Smooth muscle cell (in vitro differentiated cells): ENCODE results near the gene RNF123. TPM values are rescaled to one million over a fixed set of nuclear protein-coding genes. Genes with fewer than 3 reads are reported as not detected.
"Not testable (repeated sequence)": the region's sequence is repeated elsewhere in the genome, so short reads cannot be mapped to it uniquely, and the experiment has no call there.

Source experiments
- DNase-seq: peaks from one replicate; lab custom pipeline; 2025; ENCODE audit not compliant: unreplicated experiment; lab: John Stamatoyannopoulos, UW
- H2AFZ ChIP-seq: fragments of 200-600 bp; sonication (generic); 2 replicates; pipeline ENCODE4 v1.6.0; 2016; ENCODE audit warnings: antibody characterized with exemption, low read depth, mild to moderate bottlenecking
- H3F3A ChIP-seq: fragments of 200-600 bp; sonication (generic); 2 replicates; pipeline ENCODE4 v1.6.0; 2017; ENCODE audit warnings: antibody characterized with exemption, low read depth
- H3K27ac ChIP-seq: fragments of 200-600 bp; sonication (generic); 2 replicates; pipeline ENCODE4 v1.5.1; 2016; ENCODE audit warnings: low read depth, mild to moderate bottlenecking
- H3K27me3 ChIP-seq: fragments of 200-600 bp; sonication (generic); 2 replicates; pipeline ENCODE4 v1.6.1; 2016; ENCODE audit warnings: low read depth, mild to moderate bottlenecking
- H3K36me3 ChIP-seq: fragments of 200-600 bp; sonication (generic); 2 replicates; pipeline ENCODE4 v1.5.1; 2016; ENCODE audit warnings: low read depth
- H3K4me1 ChIP-seq: fragments of 200-600 bp; sonication (generic); 2 replicates; pipeline ENCODE4 v1.5.1; 2016; ENCODE audit warnings: low read depth
- H3K4me2 ChIP-seq: fragments of 200-600 bp; sonication (generic); 2 replicates; pipeline ENCODE4 v1.6.0; 2016; ENCODE audit warnings: mild to moderate bottlenecking
- H3K4me3 ChIP-seq: fragments of 200-600 bp; sonication (generic); 2 replicates; pipeline ENCODE4 v1.5.1; 2016; ENCODE audit warnings: mild to moderate bottlenecking
- H3K79me2 ChIP-seq: fragments of 200-600 bp; sonication (generic); 2 replicates; pipeline ENCODE4 v1.6.0; 2016; ENCODE audit warnings: low read depth, mild to moderate bottlenecking
- H3K9ac ChIP-seq: fragments of 200-600 bp; sonication (generic); 2 replicates; pipeline ENCODE4 v1.6.0; 2016; ENCODE audit warnings: low read depth
- H3K9me3 ChIP-seq: fragments of 200-600 bp; sonication (generic); replicated peaks from 2 replicates; pipeline ENCODE4 v1.5.1; 2016; ENCODE audit warnings: low read depth
- H4K20me1 ChIP-seq: fragments of 200-600 bp; sonication (generic); 2 replicates; pipeline ENCODE4 v1.6.0; 2016; ENCODE audit warnings: low read depth
- WGBS: methylation state at CpG from one replicate; pipeline ENCODE4 v1.1.7; 2016; ENCODE audit warnings: low lambda C conversion rate; 5-methylcytosine and 5-hydroxymethylcytosine counted together
- polyA plus RNA-seq: library from polyadenylated mRNA; unstranded; fragments of >200 nt; fragmentation: Nextera tagmentation; extraction: Ambion mirVana; gene quantifications from 2 replicates; pipeline ENCODE4 v1.2.1, GENCODE V29; 2016
- total RNA-seq: library from RNA; depleted of rRNA; stranded (reverse); fragments of >200 nt; gene quantifications from 2 replicates; pipeline ENCODE4 v1.2.3, GENCODE V29; 2014
- TF ChIP-seq, protein P1 (sequence below): fragments of 200-600 bp; sonication (generic); IDR thresholded peaks from 2 replicates; pipeline ENCODE4 v1.5.1; 2017; ENCODE audit warnings: borderline replicate concordance, mild to moderate bottlenecking, antibody characterized with exemption; ENCODE audit not compliant: insufficient read depth, poor library complexity, severe bottlenecking

RNF123 gene
- total and polyA plus RNA-seq, 2 experiments from 2014 or later, result 15.8 to 23.9 TPM

DNA sequence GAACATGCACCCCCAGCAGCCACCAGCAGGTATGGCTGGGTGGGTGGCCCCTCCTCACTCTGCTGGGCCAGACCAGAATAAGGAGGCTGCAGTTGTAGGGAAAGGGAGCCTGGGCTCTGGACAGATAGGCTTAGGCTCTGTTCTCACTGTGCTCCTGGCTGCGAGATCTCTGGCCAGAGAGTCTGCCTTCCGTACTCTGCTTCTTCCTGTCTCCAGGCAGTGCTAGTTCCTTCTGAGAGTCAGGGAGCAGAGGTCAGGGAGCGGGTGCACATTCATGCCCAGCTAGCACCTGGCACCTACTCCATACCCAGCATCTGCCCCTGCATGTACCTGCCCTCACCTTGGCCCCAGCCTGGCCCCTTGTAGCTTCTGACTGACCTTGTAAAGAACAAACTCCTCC, 2.1 kb downstream of the RNF123 start:
- DNase-seq, H3K4me1 ChIP-seq, H3K27ac ChIP-seq, H3K9me3 ChIP-seq, H2AFZ ChIP-seq, H3K9ac ChIP-seq, H3K4me2 ChIP-seq, H3K27me3 ChIP-seq, H3K36me3 ChIP-seq, H3K4me3 ChIP-seq, H3F3A ChIP-seq: not testable (repeated sequence)
- peaks cover 28% of the 10 kb centered on the region for H3K79me2 ChIP-seq
- WGBS, result 95% methylated on average over 3 of the region's 3 CpGs
- H4K20me1 ChIP-seq, result peaks cover 13% of the 10 kb centered on the region

DNA sequence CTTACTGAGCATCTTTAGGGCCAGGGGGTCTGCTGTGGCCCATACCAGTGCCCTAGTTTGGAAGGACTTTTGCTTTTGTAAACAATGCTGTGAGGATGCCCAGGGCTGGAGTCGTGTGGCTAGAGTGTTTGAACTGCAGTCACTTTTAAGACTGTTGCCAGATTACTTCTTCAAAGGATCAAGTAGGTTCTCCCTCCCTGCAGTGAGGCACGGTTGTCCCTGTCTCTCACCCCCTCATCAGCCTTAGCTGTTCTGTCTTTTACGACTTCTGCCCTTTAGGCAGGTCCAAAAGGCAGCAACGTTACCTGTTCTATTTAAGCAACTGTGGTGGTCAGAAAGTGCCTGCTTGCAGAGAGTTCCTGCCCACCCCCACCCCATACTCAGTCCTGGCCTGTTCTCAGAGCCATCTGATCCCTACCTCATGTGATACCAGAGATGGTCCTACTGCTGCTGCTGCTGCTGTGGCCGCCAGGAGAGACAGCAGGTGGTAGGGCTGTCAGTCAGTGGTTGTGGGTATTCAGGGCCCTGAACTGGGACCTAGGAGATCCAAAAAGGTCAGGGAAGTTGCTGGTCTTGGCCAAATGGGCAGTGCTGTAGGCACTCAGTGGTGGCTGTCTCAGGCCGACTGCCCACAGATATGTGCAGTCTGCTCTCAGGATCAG, 5.2 kb downstream of the RNF123 start:
- H3K27ac ChIP-seq, H3K4me3 ChIP-seq, H3K9ac ChIP-seq, H3K36me3 ChIP-seq, H3K27me3 ChIP-seq, H2AFZ ChIP-seq, DNase-seq, H3F3A ChIP-seq, H3K4me1 ChIP-seq, H3K9me3 ChIP-seq, H3K4me2 ChIP-seq: not testable (repeated sequence)
- Histone ChIP-seq H4K20me1 (peaks cover 16% of the 10 kb centered on the region), H3K79me2 (peaks cover 28% of the 10 kb centered on the region)
- 73% methylated on average over 6 of the region's 6 CpGs for WGBS

DNA sequence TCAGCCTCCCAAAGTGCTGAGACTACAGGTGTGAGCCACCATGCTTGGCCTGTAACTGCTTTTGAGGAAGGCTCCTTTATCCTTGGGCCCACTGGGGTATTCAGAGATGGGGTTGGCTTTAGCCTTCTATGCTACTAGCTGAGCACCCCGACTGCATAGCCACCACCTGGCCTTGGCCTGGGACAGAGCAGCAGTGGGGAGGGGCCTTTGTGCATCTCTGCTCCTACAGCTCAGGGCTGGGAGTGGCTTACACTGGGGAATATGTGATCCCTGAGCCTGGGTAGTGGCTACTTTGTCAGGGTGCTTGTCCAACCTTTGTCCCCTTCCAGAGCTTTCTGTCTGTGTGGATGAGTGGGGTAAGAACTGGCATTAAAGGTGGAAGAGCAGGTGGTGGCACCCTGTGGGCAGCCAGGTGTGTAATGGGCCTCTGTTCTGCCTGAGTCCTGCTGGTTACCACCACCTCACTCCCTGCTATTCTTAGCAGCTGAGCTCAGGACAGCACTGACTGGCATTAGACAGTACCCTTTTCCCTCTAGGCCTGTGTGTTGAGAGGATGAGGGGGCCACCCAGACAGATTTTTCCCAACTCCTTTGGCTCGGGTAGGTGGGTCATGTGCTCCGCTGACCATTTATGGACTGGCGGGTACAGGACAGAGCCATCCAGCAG, 6.1 kb downstream of the RNF123 start:
- not testable (repeated sequence) for H3K4me2 ChIP-seq, H3F3A ChIP-seq, H3K4me3 ChIP-seq, H2AFZ ChIP-seq, H3K36me3 ChIP-seq, H3K9ac ChIP-seq, DNase-seq, H3K27me3 ChIP-seq, H3K27ac ChIP-seq, H3K9me3 ChIP-seq, H3K4me1 ChIP-seq
- WGBS, result 98% methylated on average over 4 of the region's 4 CpGs
- Histone ChIP-seq H3K79me2 (peaks cover 20% of the 10 kb centered on the region), H4K20me1 (peaks cover 16% of the 10 kb centered on the region)

DNA sequence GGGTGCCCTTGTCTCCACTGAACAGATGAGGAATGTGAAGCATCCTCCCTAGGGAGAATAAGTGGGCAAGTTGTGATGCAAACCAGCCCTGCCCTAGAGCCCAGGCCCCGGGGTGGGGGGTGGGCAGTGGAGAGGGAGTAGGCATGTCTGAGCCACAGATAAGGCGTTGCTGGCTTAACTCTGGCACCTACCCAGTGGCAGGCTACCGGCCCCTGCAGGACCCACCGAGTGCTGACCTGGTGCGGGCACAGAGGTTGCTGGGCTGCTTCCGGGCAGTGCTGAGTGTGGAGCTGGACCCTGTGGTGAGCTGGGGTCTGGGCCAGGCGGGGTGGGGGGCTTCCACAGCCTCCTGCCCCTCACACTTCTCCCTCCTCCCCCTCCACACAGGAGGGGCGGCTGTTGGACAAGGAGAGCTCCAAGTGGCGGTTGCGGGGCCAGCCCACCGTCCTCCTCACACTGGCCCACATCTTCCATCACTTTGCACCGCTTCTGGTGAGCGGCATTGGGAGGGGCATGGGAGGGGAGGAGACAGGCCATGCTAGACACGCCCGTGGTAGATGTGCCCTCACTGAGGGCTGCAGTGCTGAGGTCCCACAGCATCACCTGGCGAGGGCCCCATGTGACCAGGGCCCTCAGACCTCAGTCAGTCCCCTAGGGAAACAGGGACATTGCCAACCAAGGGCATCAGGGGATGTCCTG, 10.1 kb downstream of the RNF123 start:
- H3K79me2 ChIP-seq, result no peaks in the 10 kb centered on the region
- peaks cover 8% of the 10 kb centered on the region for H4K20me1 ChIP-seq
- H3K4me3 ChIP-seq, result no peak overlapping the region
- H3F3A ChIP-seq, result no peaks in the 10 kb centered on the region
- no peaks in the 10 kb centered on the region for H3K27me3 ChIP-seq
- no peak overlapping the region for H3K4me2 ChIP-seq
- no peaks in the 10 kb centered on the region for H3K4me1 ChIP-seq
- 89% methylated on average over 16 of the region's 16 CpGs for WGBS
- TF ChIP-seq, protein P1, sequence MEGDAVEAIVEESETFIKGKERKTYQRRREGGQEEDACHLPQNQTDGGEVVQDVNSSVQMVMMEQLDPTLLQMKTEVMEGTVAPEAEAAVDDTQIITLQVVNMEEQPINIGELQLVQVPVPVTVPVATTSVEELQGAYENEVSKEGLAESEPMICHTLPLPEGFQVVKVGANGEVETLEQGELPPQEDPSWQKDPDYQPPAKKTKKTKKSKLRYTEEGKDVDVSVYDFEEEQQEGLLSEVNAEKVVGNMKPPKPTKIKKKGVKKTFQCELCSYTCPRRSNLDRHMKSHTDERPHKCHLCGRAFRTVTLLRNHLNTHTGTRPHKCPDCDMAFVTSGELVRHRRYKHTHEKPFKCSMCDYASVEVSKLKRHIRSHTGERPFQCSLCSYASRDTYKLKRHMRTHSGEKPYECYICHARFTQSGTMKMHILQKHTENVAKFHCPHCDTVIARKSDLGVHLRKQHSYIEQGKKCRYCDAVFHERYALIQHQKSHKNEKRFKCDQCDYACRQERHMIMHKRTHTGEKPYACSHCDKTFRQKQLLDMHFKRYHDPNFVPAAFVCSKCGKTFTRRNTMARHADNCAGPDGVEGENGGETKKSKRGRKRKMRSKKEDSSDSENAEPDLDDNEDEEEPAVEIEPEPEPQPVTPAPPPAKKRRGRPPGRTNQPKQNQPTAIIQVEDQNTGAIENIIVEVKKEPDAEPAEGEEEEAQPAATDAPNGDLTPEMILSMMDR, result no peak
- H2AFZ ChIP-seq, result no peak overlapping the region
- H3K27ac ChIP-seq, result no peak overlapping the region
- no peak overlapping the region for H3K9ac ChIP-seq
- no peaks in the 10 kb centered on the region for H3K36me3 ChIP-seq
- DNase-seq, result no peak
- no peaks in the 10 kb centered on the region for H3K9me3 ChIP-seq

DNA sequence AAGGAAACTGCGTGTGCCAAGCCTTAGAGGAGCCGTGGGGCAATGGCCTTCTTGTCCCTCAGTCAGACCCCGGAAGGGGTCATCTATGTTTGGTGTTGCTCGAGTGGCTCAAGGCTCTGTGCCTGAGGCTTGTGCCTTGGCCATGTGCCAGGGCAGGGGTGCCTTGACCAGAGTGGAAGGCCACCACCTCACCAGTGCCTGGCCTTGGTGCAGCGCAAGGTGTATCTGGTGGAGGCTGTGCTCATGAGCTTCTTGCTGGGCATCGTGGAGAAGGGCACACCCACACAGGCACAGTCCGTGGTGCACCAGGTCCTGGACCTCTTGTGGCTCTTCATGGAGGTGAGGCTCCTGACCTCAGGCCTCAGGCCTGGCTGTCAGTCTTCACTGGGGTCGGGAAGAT, 10.7 kb downstream of the RNF123 start:
- Histone ChIP-seq H3K27ac (no peak overlapping the region), H3K36me3 (no peaks in the 10 kb centered on the region), H3K9ac (no peak overlapping the region), H3F3A (no peaks in the 10 kb centered on the region), H3K27me3 (no peaks in the 10 kb centered on the region), H4K20me1 (peaks cover 4% of the 10 kb centered on the region), H3K9me3 (no peaks in the 10 kb centered on the region), H3K4me3 (no peak overlapping the region), H3K79me2 (no peaks in the 10 kb centered on the region), H3K4me2 (no peak overlapping the region), H3K4me1 (no peaks in the 10 kb centered on the region), H2AFZ (no peak overlapping the region)
- TF ChIP-seq, protein P1, result no peak
- DNase-seq, result no peak
- WGBS, result 93% methylated on average over 8 of the region's 8 CpGs
